SK-N-MC (cell line): Measurements from ENCODE around the gene IFI6.

Source experiments
- EZH2 ChIP-seq: fragments of 200-600 bp; sonication (generic); IDR thresholded peaks from one replicate; pipeline ENCODE4 v1.6.1; 2017; ENCODE audit warnings: antibody characterized with exemption
- POLR2AphosphoS5 ChIP-seq: IDR thresholded peaks from 2 replicates; pipeline ENCODE4 v1.6.1; 2012; ENCODE audit warnings: mild to moderate bottlenecking, low read depth, low read length, borderline replicate concordance

DNA sequence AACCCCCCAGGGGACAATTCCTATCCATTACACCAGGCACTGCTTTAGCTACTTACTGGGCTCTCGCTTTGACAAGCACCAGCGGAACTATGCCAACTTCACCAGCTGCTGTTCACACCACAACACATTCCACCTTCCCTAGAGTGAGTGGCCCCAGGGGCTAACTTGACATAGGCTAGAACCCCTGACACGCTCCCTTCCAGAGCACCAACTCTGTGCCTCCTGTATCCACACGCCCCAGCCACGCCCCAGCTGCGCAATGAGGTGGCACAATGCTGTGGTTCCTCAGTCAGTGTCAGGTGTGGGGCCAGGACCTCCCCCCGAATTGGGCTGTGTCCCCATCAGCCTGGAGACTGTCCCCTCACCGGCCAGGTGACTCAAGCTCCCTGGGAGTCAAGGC, 25.3 kb downstream of the IFI6 start:
- TF ChIP-seq EZH2: no peak
- TF ChIP-seq POLR2AphosphoS5: no peak
